ENCODE measurements around the gene LIPG.

The LIPG gene

DNA sequence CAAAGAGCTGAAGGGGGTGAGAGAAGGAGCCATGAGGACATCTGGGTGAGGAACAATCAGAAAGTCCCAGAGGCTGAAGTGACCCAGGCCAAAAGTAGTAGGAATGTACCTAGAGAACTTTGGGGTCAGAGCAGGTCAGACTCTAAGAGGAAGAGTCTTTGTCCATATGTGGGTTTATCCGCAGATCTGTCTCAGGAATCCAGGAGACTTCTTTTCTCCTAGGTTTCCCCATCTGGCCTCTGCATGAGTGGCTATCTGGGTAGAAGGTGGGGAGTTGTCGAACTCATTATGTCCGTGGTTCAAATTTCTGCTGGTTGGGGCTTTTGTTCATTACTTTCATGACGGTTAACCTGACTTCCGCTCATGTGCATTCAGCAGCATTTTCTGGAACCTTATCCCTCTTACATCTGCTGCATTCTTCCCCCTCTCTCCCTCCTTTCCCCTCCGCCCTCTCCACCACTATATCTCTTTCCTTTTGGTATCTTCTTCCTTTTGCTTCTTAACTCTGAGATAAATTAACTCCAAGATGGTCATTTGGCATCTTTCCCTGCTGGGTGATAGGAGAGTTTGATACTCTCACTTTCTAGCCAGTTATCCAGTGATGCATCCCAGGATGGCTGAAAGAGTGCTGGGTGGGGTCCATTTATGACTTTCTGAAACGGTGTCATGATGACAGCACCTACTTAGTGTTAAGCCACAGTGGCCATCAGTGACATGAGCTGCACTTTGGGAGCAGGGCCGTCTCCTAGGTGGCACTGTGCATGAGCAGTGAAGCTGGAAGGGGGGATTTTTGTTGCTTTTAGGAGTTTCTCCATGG lies 2.1 kb downstream of the LIPG start:
- DNase-seq (ENCODE audit: low read depth): no peak
- TF ChIP-seq, protein P1, sequence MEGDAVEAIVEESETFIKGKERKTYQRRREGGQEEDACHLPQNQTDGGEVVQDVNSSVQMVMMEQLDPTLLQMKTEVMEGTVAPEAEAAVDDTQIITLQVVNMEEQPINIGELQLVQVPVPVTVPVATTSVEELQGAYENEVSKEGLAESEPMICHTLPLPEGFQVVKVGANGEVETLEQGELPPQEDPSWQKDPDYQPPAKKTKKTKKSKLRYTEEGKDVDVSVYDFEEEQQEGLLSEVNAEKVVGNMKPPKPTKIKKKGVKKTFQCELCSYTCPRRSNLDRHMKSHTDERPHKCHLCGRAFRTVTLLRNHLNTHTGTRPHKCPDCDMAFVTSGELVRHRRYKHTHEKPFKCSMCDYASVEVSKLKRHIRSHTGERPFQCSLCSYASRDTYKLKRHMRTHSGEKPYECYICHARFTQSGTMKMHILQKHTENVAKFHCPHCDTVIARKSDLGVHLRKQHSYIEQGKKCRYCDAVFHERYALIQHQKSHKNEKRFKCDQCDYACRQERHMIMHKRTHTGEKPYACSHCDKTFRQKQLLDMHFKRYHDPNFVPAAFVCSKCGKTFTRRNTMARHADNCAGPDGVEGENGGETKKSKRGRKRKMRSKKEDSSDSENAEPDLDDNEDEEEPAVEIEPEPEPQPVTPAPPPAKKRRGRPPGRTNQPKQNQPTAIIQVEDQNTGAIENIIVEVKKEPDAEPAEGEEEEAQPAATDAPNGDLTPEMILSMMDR (IDR thresholded peaks at IDR 0.05; ENCODE audit: control insufficient read depth, insufficient read depth, low read depth, low read length, missing control alignments): no peak
- no peak overlapping the region for H3K4me3 ChIP-seq (ENCODE audit: control insufficient read depth, low read depth, low read length)

DNA sequence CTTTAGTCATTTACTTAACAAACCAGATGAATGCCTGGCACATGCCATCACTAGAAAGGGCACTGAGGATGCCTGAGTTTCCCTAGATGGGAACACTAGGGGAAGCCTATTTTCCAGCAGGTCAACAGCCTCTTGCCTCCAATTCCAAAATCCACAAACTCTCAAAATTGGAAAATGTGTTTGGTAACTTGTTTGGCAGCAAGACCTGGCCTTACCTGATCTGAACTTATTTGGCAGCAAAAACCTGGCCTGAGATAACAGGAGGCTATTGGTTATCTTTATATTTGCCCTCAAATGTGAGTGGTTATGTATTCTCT lies 2.6 kb downstream of the LIPG start:
- DNase-seq (ENCODE audit: low read depth): no peak
- H3K4me3 ChIP-seq (ENCODE audit: control insufficient read depth, low read depth, low read length): no peak overlapping the region
- TF ChIP-seq, protein P1 (IDR thresholded peaks at IDR 0.05; ENCODE audit: control insufficient read depth, insufficient read depth, low read depth, low read length, missing control alignments): no peak

DNA sequence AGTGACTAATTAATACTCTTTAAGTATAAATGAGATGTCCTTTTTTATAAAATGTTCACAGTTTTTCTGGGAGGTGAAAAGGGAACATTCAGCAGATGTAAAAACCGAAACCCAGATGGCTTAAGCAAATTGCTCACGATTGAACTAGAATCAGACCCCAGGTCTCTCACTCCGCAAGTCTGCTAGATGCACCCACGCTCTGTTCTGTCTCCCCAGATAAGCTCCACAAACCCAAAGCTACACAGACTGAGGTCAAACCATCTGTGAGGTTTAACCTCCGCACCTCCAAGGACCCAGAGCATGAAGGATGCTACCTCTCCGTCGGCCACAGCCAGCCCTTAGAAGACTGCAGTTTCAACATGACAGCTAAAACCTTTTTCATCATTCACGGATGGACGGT lies 3.2 kb downstream of the LIPG start:
- no peak for DNase-seq (ENCODE audit: low read depth)
- TF ChIP-seq, protein P1 (IDR thresholded peaks at IDR 0.05; ENCODE audit: control insufficient read depth, insufficient read depth, low read depth, low read length, missing control alignments): no peak
- H3K4me3 ChIP-seq (ENCODE audit: control insufficient read depth, low read depth, low read length): no peak overlapping the region

DNA sequence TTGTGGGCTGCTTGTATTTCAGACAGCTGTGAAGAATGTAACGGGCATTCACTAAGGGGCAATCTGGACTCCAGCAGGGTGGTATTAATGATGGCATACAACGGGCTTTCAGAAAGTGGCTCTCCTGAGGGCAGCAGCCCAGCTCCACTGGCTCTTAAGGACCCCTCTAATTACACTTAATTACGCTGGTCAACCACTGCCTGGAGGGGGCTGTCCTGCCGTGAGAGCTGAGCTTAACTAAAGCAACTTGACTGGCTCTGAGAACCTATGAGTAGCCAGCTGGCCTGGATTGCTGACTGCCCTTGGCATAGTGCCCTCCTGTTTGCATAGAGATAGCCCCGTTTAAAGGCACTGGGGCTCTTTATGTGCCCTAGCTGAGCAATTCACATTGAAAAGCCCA lies 3.8 kb downstream of the LIPG start:
- no peak for DNase-seq (ENCODE audit: low read depth)
- H3K4me3 ChIP-seq (ENCODE audit: control insufficient read depth, low read depth, low read length): no peak overlapping the region
- TF ChIP-seq, protein P1 (IDR thresholded peaks at IDR 0.05; ENCODE audit: control insufficient read depth, insufficient read depth, low read depth, low read length, missing control alignments): no peak

DNA sequence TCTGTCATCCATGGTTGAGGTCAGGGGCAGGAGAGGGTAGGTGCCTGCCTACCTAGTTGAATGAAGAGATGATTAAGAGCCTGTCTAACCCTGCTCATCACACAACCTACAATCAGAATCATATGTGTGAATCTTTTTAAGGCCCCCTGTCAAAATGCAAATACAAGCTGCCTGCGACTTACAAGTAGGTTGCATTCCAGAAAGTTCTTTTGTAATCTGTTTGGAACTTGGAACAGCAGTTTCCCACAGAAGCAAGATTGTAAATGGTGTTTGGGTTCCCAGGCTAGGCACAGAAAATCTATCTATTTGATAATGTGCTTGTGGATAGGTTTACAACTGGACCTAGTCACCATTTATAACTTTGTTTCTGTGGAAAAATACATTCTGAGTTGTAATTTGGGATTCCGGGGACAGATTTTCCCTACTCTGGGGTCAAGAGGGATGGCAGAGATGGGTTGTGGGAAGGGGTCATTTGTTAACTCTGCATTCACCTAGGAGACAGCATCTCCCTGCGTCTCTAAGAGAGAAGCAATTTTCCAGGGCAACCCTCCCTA lies 4.4 kb downstream of the LIPG start:
- H3K4me3 ChIP-seq (ENCODE audit: control insufficient read depth, low read depth, low read length): no peak overlapping the region
- DNase-seq (ENCODE audit: low read depth): no peak
- TF ChIP-seq, protein P1 (IDR thresholded peaks at IDR 0.05; ENCODE audit: control insufficient read depth, insufficient read depth, low read depth, low read length, missing control alignments): no peak

DNA sequence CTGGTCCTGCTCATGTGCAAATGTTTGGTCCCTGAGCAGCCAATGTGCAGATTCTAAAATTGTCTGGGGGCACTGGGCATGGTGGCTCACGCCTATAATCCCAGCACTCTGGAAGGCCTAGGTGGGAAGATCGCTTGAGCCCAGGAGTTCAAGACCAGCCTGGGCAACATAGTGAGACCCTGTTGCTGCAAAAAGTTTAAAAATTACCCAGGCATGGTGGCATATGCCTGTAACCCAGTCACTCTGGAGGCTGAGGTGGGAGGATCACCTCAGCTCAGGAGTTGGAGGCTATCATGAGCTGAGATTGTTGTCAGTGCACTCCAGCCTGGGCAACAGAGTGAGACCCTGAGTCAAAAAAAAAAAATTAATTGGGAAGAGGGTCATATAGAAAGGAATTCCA lies 5.1 kb downstream of the LIPG start:
- no peak for DNase-seq (ENCODE audit: low read depth)

More for the DNA sequence above, 5.1 kb downstream of the LIPG start:
- TF ChIP-seq, protein P1 (IDR thresholded peaks at IDR 0.05; ENCODE audit: control insufficient read depth, insufficient read depth, low read depth, low read length, missing control alignments): no peak
- no peak overlapping the region for H3K4me3 ChIP-seq (ENCODE audit: control insufficient read depth, low read depth, low read length)

Data from AG09309 (cell line).